ENCODE results near the gene KIAA1958. TPM values are rescaled to one million over a fixed set of nuclear protein-coding genes. Genes with fewer than 3 reads are reported as not detected.

The KIAA1958 gene
- total RNA-seq, 1 donor from 2014 or later = 12.0 TPM

GRCh38 chr9:112703304-112703703 lies 216.7 kb downstream of the KIAA1958 start:
- Histone ChIP-seq H3K4me1 (no peaks in the 10 kb centered on the region), H3K27ac (no peak overlapping the region), H3K27me3 (no peaks in the 10 kb centered on the region), H3K9me3 (no peaks in the 10 kb centered on the region), H3K36me3 (no peaks in the 10 kb centered on the region), H3K4me3 (no peak overlapping the region)
- DNase-seq (ENCODE audit: extremely low spot score in 2 of 2) = no peak
- TF ChIP-seq, protein P1, sequence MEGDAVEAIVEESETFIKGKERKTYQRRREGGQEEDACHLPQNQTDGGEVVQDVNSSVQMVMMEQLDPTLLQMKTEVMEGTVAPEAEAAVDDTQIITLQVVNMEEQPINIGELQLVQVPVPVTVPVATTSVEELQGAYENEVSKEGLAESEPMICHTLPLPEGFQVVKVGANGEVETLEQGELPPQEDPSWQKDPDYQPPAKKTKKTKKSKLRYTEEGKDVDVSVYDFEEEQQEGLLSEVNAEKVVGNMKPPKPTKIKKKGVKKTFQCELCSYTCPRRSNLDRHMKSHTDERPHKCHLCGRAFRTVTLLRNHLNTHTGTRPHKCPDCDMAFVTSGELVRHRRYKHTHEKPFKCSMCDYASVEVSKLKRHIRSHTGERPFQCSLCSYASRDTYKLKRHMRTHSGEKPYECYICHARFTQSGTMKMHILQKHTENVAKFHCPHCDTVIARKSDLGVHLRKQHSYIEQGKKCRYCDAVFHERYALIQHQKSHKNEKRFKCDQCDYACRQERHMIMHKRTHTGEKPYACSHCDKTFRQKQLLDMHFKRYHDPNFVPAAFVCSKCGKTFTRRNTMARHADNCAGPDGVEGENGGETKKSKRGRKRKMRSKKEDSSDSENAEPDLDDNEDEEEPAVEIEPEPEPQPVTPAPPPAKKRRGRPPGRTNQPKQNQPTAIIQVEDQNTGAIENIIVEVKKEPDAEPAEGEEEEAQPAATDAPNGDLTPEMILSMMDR (IDR thresholded peaks at IDR 0.05) = no peak
- no peak for TF ChIP-seq POLR2A (IDR thresholded peaks at IDR 0.05)
- no peak for TF ChIP-seq POLR2AphosphoS5 (IDR thresholded peaks at IDR 0.05; ENCODE audit: insufficient read depth in 1 of 2, low read depth in 1 of 2)
- intact Hi-C loops (cut with DNase I) = no loop called here

DNA sequence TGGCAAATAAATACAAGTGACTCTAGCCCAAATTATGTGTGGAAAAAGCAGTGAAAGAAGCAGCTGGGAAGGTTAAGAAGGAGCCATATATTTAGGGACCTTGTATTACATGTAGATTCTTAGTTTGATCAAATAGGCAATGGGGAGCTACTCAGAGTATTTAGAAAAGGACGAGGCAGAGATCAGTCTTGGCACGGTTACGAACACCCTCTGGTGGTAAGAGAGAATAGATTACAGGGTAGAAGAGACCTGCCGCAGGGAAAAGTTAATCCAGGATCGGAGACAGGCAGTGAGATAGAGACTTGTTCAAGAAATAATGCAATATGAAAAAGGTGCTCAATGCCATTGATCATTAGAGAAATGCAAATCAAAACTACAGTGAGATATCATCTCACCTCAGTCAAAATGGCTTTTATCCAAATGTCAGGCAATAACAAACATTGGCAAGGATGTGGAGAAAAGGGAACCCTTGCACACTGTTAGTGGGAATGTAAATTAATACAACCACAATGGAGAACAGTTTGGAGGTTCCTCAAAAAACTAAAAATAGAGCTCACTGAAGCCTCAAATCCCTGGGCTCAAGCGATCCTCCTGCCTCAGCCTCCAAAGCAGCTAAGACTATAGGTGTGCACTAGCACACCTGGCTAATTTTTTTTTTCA lies 219.3 kb downstream of the KIAA1958 start:
- no peak overlapping the region for H3K27ac ChIP-seq
- H3K36me3 ChIP-seq = no peaks in the 10 kb centered on the region
- H3K9me3 ChIP-seq = no peaks in the 10 kb centered on the region
- TF ChIP-seq POLR2AphosphoS5 (IDR thresholded peaks at IDR 0.05; ENCODE audit: insufficient read depth in 1 of 2, low read depth in 1 of 2) (no peak), POLR2A (IDR thresholded peaks at IDR 0.05) (no peak)
- TF ChIP-seq, protein P1 (IDR thresholded peaks at IDR 0.05) = no peak
- H3K27me3 ChIP-seq = no peaks in the 10 kb centered on the region
- no peak for DNase-seq (ENCODE audit: extremely low spot score in 2 of 2)
- no peaks in the 10 kb centered on the region for H3K4me1 ChIP-seq
- no peak overlapping the region for H3K4me3 ChIP-seq
- intact Hi-C loops (cut with DNase I) = no loop called here

DNA sequence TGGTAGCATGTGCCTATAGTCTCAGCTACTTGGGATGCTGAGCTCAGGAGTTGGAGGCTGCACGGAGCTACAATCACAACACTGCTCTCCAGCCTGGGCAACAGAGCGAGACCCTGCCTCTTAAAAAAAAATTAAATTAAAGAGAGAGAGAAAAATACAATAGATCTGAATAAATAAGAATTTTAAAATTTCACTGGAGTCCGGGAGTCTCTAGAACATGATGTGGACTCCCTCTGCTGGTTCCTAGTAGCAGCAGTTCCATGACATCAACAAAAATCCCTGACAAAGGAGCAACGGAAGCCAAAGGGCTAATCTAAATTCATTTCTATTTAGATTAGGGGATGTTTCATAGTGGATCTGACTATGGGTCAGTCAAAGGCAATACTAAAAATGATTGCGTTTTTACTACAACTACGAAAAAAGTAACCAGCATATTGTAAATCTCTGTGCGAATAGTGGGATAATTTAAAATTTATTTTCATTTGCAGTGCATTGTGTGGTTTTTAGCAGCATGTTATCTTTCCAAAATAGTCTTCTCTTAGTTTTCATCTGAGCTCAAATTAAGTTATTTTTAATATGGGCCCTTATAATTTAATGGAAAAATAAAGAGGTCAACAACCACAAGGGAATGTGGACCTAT lies 224.5 kb downstream of the KIAA1958 start:
- Histone ChIP-seq H3K27me3 (no peaks in the 10 kb centered on the region), H3K9me3 (no peaks in the 10 kb centered on the region), H3K4me1 (peaks cover 4% of the 10 kb centered on the region), H3K36me3 (peaks cover 0 to 4% of the 10 kb centered on the region in 2 donors), H3K27ac (no peak overlapping the region), H3K4me3 (no peak overlapping the region)
- intact Hi-C loops (cut with DNase I) = no loop called here
- no peak for TF ChIP-seq POLR2A (IDR thresholded peaks at IDR 0.05)
- TF ChIP-seq POLR2AphosphoS5 (IDR thresholded peaks at IDR 0.05; ENCODE audit: insufficient read depth in 1 of 2, low read depth in 1 of 2) = no peak
- TF ChIP-seq, protein P1 (IDR thresholded peaks at IDR 0.05) = no peak
- no peak for DNase-seq (ENCODE audit: extremely low spot score in 2 of 2)

GRCh38 chr9:112712678-112713077 lies 226.1 kb downstream of the KIAA1958 start:
- DNase-seq (ENCODE audit: extremely low spot score in 2 of 2) = no peak
- H3K4me1 ChIP-seq = peaks cover 17% of the 10 kb centered on the region
- no peaks in the 10 kb centered on the region for H3K27me3 ChIP-seq
- intact Hi-C loops (cut with DNase I) = no loop called here
- H3K4me3 ChIP-seq = no peak overlapping the region
- no peak overlapping the region for H3K27ac ChIP-seq
- peaks cover 0 to 4% of the 10 kb centered on the region in 2 donors for H3K36me3 ChIP-seq
- TF ChIP-seq POLR2A (IDR thresholded peaks at IDR 0.05) (no peak), POLR2AphosphoS5 (IDR thresholded peaks at IDR 0.05; ENCODE audit: insufficient read depth in 1 of 2, low read depth in 1 of 2) (no peak)
- TF ChIP-seq, protein P1 (IDR thresholded peaks at IDR 0.05) = no peak
- H3K9me3 ChIP-seq = no peaks in the 10 kb centered on the region
